Neural cell (in vitro differentiated cells): ENCODE data around the gene NOD2.

Experiments used
- CTCF ChIP-seq: fragments of 450-650 bp; IDR thresholded peaks from 2 replicates; pipeline ENCODE4 v1.5.1; 2014; ENCODE audit warnings: antibody characterized with exemption, mild to moderate bottlenecking, moderate library complexity; ENCODE audit not compliant: poor library complexity, severe bottlenecking
- EP300 ChIP-seq: fragments of 450-650 bp; conservative IDR thresholded peaks from 2 replicates; pipeline ENCODE4 v1.6.1; 2014; ENCODE audit warnings: antibody characterized with exemption, mild to moderate bottlenecking, moderate library complexity; ENCODE audit not compliant: poor library complexity, severe bottlenecking
- EZH2 ChIP-seq: fragments of 200-600, 300-800 bp; shearing (Covaris generic), sonication (generic); IDR thresholded peaks from 2 replicates; pipeline ENCODE4 v1.6.1; 2014; ENCODE audit warnings: antibody characterized with exemption, low read length, borderline replicate concordance, mild to moderate bottlenecking; ENCODE audit not compliant: insufficient read depth, poor library complexity, severe bottlenecking
- MXI1 ChIP-seq: fragments of 450-650 bp; conservative IDR thresholded peaks from 2 replicates; pipeline ENCODE4 v1.6.1; 2014; ENCODE audit warnings: antibody characterized with exemption, mild to moderate bottlenecking; ENCODE audit not compliant: poor library complexity, severe bottlenecking
- POLR2AphosphoS5 ChIP-seq: IDR thresholded peaks from 2 replicates; pipeline ENCODE4 v1.6.1; 2012
- RAD21 ChIP-seq: fragments of 450-650 bp; conservative IDR thresholded peaks from 2 replicates; pipeline ENCODE4 v1.6.1; 2014; ENCODE audit warnings: antibody characterized with exemption, mild to moderate bottlenecking, moderate library complexity
- SMC3 ChIP-seq: fragments of 450-650 bp; conservative IDR thresholded peaks from 2 replicates; pipeline ENCODE4 v1.6.1; 2014; ENCODE audit warnings: antibody characterized with exemption, mild to moderate bottlenecking, moderate library complexity; ENCODE audit not compliant: poor library complexity
- TF ChIP-seq, protein P1 (sequence below): IDR thresholded peaks from 2 replicates; pipeline ENCODE4 v1.6.1; 2012; ENCODE audit warnings: borderline replicate concordance

- TF ChIP-seq CTCF (no peak), POLR2AphosphoS5 (no peak), RAD21 (no peak), EZH2 (no peak), EP300 (no peak), SMC3 (no peak), MXI1 (no peak)
- TF ChIP-seq, protein P1, sequence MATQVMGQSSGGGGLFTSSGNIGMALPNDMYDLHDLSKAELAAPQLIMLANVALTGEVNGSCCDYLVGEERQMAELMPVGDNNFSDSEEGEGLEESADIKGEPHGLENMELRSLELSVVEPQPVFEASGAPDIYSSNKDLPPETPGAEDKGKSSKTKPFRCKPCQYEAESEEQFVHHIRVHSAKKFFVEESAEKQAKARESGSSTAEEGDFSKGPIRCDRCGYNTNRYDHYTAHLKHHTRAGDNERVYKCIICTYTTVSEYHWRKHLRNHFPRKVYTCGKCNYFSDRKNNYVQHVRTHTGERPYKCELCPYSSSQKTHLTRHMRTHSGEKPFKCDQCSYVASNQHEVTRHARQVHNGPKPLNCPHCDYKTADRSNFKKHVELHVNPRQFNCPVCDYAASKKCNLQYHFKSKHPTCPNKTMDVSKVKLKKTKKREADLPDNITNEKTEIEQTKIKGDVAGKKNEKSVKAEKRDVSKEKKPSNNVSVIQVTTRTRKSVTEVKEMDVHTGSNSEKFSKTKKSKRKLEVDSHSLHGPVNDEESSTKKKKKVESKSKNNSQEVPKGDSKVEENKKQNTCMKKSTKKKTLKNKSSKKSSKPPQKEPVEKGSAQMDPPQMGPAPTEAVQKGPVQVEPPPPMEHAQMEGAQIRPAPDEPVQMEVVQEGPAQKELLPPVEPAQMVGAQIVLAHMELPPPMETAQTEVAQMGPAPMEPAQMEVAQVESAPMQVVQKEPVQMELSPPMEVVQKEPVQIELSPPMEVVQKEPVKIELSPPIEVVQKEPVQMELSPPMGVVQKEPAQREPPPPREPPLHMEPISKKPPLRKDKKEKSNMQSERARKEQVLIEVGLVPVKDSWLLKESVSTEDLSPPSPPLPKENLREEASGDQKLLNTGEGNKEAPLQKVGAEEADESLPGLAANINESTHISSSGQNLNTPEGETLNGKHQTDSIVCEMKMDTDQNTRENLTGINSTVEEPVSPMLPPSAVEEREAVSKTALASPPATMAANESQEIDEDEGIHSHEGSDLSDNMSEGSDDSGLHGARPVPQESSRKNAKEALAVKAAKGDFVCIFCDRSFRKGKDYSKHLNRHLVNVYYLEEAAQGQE: no peak
These were observed 16.7 kb upstream of the NOD2 start for GRCh38 chr16:50676684-50677225.
